A549 (cell line): ENCODE results near the gene RUVBL1. TPM values are rescaled to one million over a fixed set of nuclear protein-coding genes. Genes with fewer than 3 reads are reported as not detected.

ENCODE experiments used
- ATAC-seq, 2 experiments: fragments of 200-7000 bp in 1 of 2; fragments of >200 bp in 1 of 2; cut with Nextera tagmentation in 1 of 2; cut with Tn5 transposase in 1 of 2; 3 replicates each; pipeline versions ENCODE4 v1.8.0 to v1.9.1; 2018 to 2020; ENCODE audit warnings: mild to moderate bottlenecking in 1 of 2, moderate library complexity in 1 of 2
- CTCF ChIA-PET: fragments of 300-600 bp; sonication (Branson Sonifier 250); formaldehyde crosslinking; extraction: SDS; loops from one replicate; lab custom pipeline; 2021; ENCODE audit warnings: antibody characterized with exemption, inconsistent platforms; lab: Yijun Ruan, JAX
- POLR2A ChIA-PET: fragments of 350-600 bp; formaldehyde crosslinking; extraction: SDS; loops from one replicate; lab custom pipeline; 2021; ENCODE audit warnings: antibody characterized with exemption, inconsistent platforms; lab: Yijun Ruan, JAX
- DNase-seq, 2 experiments: peaks; one replicate each; pipeline versions ENCODE4 v3.0.0 to v3.0.0-alpha.2; 2011 to 2016; ENCODE audit warnings: low read depth in 1 of 2, low spot score in 1 of 2
- FAIRE-seq: peaks from 2 replicates; lab custom pipeline; 2011; peaks lifted over from hg19 to GRCh38; lab: Jason Lieb, UNC
- H3K27ac ChIP-seq, 2 experiments: fragments of >200 bp; sonication (Bioruptor Twin); formaldehyde crosslinking; 3 replicates each; pipeline ENCODE4 v1.5.1; 2016 to 2017
- H3K4me1 ChIP-seq: fragments of >200 bp; sonication (Bioruptor Twin); formaldehyde crosslinking; 3 replicates; pipeline ENCODE4 v1.6.1; 2016
- H3K4me2 ChIP-seq: fragments of >200 bp; sonication (Bioruptor Twin); formaldehyde crosslinking; 3 replicates; pipeline ENCODE4 v1.6.1; 2016
- H3K4me3 ChIP-seq: fragments of >200 bp; sonication (Bioruptor Twin); formaldehyde crosslinking; 3 replicates; pipeline ENCODE4 v1.5.1; 2016
- H3K9me3 ChIP-seq: fragments of >200 bp; sonication (Bioruptor Twin); formaldehyde crosslinking; 3 replicates; pipeline ENCODE4 v1.6.1; 2016
- BHLHE40 ChIP-seq: IDR thresholded peaks from 2 replicates; pipeline ENCODE4 v1.6.1; 2012; ENCODE audit warnings: low read depth, low read length, inconsistent platforms
- EHMT2 ChIP-seq: fragments of 200-600 bp; sonication (generic); IDR thresholded peaks from 2 replicates; pipeline ENCODE4 v1.6.1; 2016; ENCODE audit warnings: antibody characterized with exemption, low read depth, mild to moderate bottlenecking, moderate library complexity
- EP300 ChIP-seq, 2 experiments: fragments of >200 bp; sonication (Bioruptor Twin); formaldehyde crosslinking; IDR thresholded peaks; 2 replicates in 1 of 2; 3 replicates in 1 of 2; pipeline ENCODE4 v1.6.1; 2016 to 2017
- ESRRA ChIP-seq: fragments of 150-350 bp; IDR thresholded peaks from 2 replicates; pipeline ENCODE4 v1.6.1; 2014; ENCODE audit warnings: mild to moderate bottlenecking, low read length, borderline replicate concordance
- FOSL2 ChIP-seq, 2 experiments: fragments of 450-650 bp in 1 of 2; fragments of >200 bp in 1 of 2; sonication (Bioruptor Twin) in 1 of 2; formaldehyde crosslinking; IDR thresholded peaks; 2 replicates each; pipeline versions ENCODE4 v1.5.0 to v1.6.1; 2016 to 2020; ENCODE audit warnings: mild to moderate bottlenecking in 1 of 2, moderate library complexity in 1 of 2
- HDAC2 ChIP-seq: fragments of 200-600 bp; sonication (generic); IDR thresholded peaks from 2 replicates; pipeline ENCODE4 v1.6.1; 2016
- HEYL ChIP-seq: fragments of 250-450 bp; sonication (Bioruptor Pico); IDR thresholded peaks from 2 replicates; pipeline ENCODE4 v1.8.0; 2021; ENCODE audit warnings: mild to moderate bottlenecking, moderate library complexity
- HOXA7 ChIP-seq: fragments of 250-450 bp; sonication (Bioruptor Pico); IDR thresholded peaks from 2 replicates; pipeline ENCODE4 v1.5.0; 2020; ENCODE audit warnings: mild to moderate bottlenecking, moderate library complexity
- HOXB13 ChIP-seq: fragments of 250-450 bp; sonication (Bioruptor Pico); IDR thresholded peaks from 2 replicates; pipeline ENCODE4 v1.5.0; 2020; ENCODE audit warnings: low read depth, mild to moderate bottlenecking, moderate library complexity
- HOXB5 ChIP-seq: fragments of 250-450 bp; sonication (Bioruptor Pico); IDR thresholded peaks from 2 replicates; pipeline ENCODE4 v1.5.0; 2020; ENCODE audit warnings: mild to moderate bottlenecking, moderate library complexity
- JUN ChIP-seq, 2 experiments: fragments of >200 bp; sonication (Bioruptor Twin); formaldehyde crosslinking; IDR thresholded peaks; 2 replicates in 1 of 2; 3 replicates in 1 of 2; pipeline ENCODE4 v1.6.1; 2016 to 2017
- KDM5A ChIP-seq: fragments of 200-600 bp; sonication (generic); IDR thresholded peaks from 2 replicates; pipeline ENCODE4 v1.6.1; 2016; ENCODE audit warnings: antibody characterized with exemption, mild to moderate bottlenecking
- MYC ChIP-seq: IDR thresholded peaks from 2 replicates; pipeline ENCODE4 v1.6.1; 2012; ENCODE audit warnings: mild to moderate bottlenecking, inconsistent platforms, low read length, improper control_type of control experiment, borderline replicate concordance
- NFE2L2 ChIP-seq: fragments of 150-350 bp; conservative IDR thresholded peaks from 2 replicates; pipeline ENCODE4 v1.6.1; 2014; ENCODE audit warnings: low read length
- PHF8 ChIP-seq: fragments of 200-600 bp; sonication (generic); IDR thresholded peaks from 2 replicates; pipeline ENCODE4 v1.6.1; 2016; ENCODE audit warnings: low read depth, mild to moderate bottlenecking, antibody characterized with exemption, moderate library complexity, borderline replicate concordance
- POLR2A ChIP-seq: IDR thresholded peaks from 2 replicates; pipeline ENCODE4 v1.6.1; 2012; ENCODE audit warnings: mild to moderate bottlenecking, low read length
- POLR2AphosphoS2 ChIP-seq: conservative IDR thresholded peaks from 2 replicates; pipeline ENCODE4 v1.6.1; 2012; ENCODE audit warnings: low read length, improper control_type of control experiment, inconsistent platforms
- RCOR1 ChIP-seq: fragments of 150-350 bp; IDR thresholded peaks from 2 replicates; pipeline ENCODE4 v1.6.1; 2014; ENCODE audit warnings: antibody characterized with exemption, low read length, low read depth
- RFX5 ChIP-seq: fragments of 450-650 bp; IDR thresholded peaks from 2 replicates; pipeline ENCODE4 v1.7.1; 2014; ENCODE audit warnings: antibody characterized with exemption, mild to moderate bottlenecking, moderate library complexity
- ZFP36 ChIP-seq: fragments of 450-650 bp; IDR thresholded peaks from 2 replicates; pipeline ENCODE4 v1.6.1; 2014; ENCODE audit warnings: borderline replicate concordance; ENCODE audit not compliant: partially characterized antibody
- ZNF302 ChIP-seq: fragments of 250-450 bp; sonication (Bioruptor Pico); IDR thresholded peaks from 2 replicates; pipeline ENCODE4 v1.9.0; 2021; ENCODE audit warnings: inconsistent platforms, mild to moderate bottlenecking, moderate library complexity
- ZSCAN20 ChIP-seq: fragments of 250-450 bp; sonication (Bioruptor Pico); IDR thresholded peaks from 2 replicates; pipeline ENCODE4 v1.8.0; 2022; ENCODE audit warnings: mild to moderate bottlenecking, moderate library complexity
- WGBS: methylation state at CpG from one replicate; pipeline ENCODE4 v1.1.6; 2017; ENCODE audit errors: missing lambda C conversion rate; 5-methylcytosine and 5-hydroxymethylcytosine counted together
- polyA plus RNA-seq, 4 experiments: library from polyadenylated mRNA; depleted of rRNA in 3 of 4; stranded (reverse); fragments of >200 nt; fragmentation: RNase III in 1 of 4; extraction: RNeasy Plus Mini Kit Qiagen cat#74134 plus additional on column Dnase treatment in 1 of 4; gene quantifications; 2 replicates in 3 of 4; 3 replicates in 1 of 4; pipeline ENCODE4 v1.2.3, GENCODE V29; 2011 to 2017
- TF ChIP-seq, protein P1 (sequence below): IDR thresholded peaks from 2 replicates; pipeline ENCODE4 v1.6.1; 2012; ENCODE audit warnings: low read depth, borderline replicate concordance
- TF ChIP-seq, protein P2 (sequence below): IDR thresholded peaks from 2 replicates; pipeline ENCODE4 v1.6.1; 2012
- TF ChIP-seq, protein P3 (sequence below): fragments of 450-650 bp; IDR thresholded peaks from 2 replicates; pipeline ENCODE4 v1.6.1; 2014; ENCODE audit warnings: antibody characterized with exemption
- TF ChIP-seq, protein P4 (sequence below): fragments of 250-450 bp; sonication (Bioruptor Pico); IDR thresholded peaks from 2 replicates; pipeline ENCODE4 v1.5.0; 2020; ENCODE audit warnings: low read depth, mild to moderate bottlenecking, moderate library complexity
- TF ChIP-seq, protein P5 (sequence below): IDR thresholded peaks from 2 replicates; pipeline ENCODE4 v1.6.1; 2012

RUVBL1 gene
- polyA plus RNA-seq, 2 of the 4 experiments (the other 2 are of a cell fraction), result 105 to 144 TPM

DNA sequence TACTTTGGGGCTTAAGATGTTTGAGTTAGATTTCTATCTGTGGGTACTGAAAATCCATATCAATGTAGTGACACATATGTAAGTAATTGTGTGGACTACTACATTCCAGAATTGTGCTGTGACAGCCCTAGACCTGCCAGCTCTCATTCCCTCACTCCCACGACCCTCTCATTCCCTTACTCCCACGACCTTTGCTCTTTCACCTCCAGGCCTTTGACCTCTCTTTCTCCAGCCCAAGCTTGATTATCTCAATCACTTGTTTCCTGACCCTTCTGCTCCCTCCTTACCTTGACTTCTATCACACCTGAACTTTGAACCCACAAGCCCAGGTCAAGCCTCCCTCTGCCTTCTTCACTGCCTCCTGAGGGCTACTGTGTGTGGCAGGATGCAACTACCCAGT, 3.6 kb upstream of the RUVBL1 start:
- ATAC-seq (no peak), FAIRE-seq (no peak), DNase-seq (no peak)
- CTCF ChIA-PET, result interaction anchor here (0.5 to 2.3 kb wide), 5 partner anchors 26 to 457 kb away, joined by 3 to 5 read pairs (median 3); no protein-coding TSS in a partner anchor
- Histone ChIP-seq H3K27ac (no peak overlapping the region), H3K4me1 (peaks cover 2% of the 10 kb centered on the region; the same call in 2 of the 3 replicates), H3K9me3 (no peaks in the 10 kb centered on the region), H3K4me3 (no peak overlapping the region), H3K4me2 (no peak overlapping the region)
- TF ChIP-seq RCOR1 (no peak), ESRRA (no peak), HOXA7 (CRISPR knock-in tag) (no peak), PHF8 (no peak)
- POLR2A ChIA-PET, result no interaction called here
- 10% methylated on average over 2 of the region's 2 CpGs for WGBS

DNA sequence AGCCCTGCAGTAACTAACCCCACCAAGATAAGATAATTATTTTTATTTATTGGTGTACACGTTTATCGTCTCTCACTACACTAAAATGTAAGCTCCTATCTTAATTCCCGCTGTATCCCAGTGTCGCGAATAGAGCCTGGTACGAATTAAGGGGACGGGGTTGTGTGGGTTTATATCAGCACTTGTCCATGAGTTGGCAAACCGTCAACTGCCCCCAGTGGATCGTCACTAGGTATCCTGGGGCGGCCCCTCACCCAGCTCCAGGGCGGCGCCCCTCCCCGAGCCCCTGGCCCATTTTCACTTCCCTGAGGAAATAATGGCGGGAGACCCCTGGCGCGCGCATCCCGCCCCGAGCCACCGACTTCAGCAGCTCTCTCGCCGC, 465 bp downstream of the RUVBL1 start:
- TF ChIP-seq NFE2L2, result no peak
- TF ChIP-seq HOXB13 (CRISPR knock-in tag), result no peak
- TF ChIP-seq, protein P1, sequence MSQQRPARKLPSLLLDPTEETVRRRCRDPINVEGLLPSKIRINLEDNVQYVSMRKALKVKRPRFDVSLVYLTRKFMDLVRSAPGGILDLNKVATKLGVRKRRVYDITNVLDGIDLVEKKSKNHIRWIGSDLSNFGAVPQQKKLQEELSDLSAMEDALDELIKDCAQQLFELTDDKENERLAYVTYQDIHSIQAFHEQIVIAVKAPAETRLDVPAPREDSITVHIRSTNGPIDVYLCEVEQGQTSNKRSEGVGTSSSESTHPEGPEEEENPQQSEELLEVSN, result no peak
- TF ChIP-seq, protein P2, sequence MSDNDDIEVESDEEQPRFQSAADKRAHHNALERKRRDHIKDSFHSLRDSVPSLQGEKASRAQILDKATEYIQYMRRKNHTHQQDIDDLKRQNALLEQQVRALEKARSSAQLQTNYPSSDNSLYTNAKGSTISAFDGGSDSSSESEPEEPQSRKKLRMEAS, result no peak
- TF ChIP-seq PHF8, result no peak
- no peak for TF ChIP-seq KDM5A
- no peak for TF ChIP-seq BHLHE40
- TF ChIP-seq, protein P3, sequence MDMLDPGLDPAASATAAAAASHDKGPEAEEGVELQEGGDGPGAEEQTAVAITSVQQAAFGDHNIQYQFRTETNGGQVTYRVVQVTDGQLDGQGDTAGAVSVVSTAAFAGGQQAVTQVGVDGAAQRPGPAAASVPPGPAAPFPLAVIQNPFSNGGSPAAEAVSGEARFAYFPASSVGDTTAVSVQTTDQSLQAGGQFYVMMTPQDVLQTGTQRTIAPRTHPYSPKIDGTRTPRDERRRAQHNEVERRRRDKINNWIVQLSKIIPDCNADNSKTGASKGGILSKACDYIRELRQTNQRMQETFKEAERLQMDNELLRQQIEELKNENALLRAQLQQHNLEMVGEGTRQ, result no peak
- TF ChIP-seq, protein P4, sequence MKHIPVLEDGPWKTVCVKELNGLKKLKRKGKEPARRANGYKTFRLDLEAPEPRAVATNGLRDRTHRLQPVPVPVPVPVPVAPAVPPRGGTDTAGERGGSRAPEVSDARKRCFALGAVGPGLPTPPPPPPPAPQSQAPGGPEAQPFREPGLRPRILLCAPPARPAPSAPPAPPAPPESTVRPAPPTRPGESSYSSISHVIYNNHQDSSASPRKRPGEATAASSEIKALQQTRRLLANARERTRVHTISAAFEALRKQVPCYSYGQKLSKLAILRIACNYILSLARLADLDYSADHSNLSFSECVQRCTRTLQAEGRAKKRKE (CRISPR knock-in tag), result no peak
- no peak for TF ChIP-seq HEYL (CRISPR knock-in tag)
- TF ChIP-seq ZFP36, result no peak
- TF ChIP-seq HDAC2, result no peak
- no peak for TF ChIP-seq ZNF302 (CRISPR knock-in tag)
- no peak for TF ChIP-seq MYC
- TF ChIP-seq RFX5, result no peak
- TF ChIP-seq HOXB5, result no peak
- TF ChIP-seq JUN (IDR thresholded peaks at IDR 0.05), result no peak
- no peak for TF ChIP-seq FOSL2 (IDR thresholded peaks at IDR 0.05)
- no peak for TF ChIP-seq FOSL2 (CRISPR knock-in tag; IDR thresholded peaks at IDR 0.05)
- TF ChIP-seq EP300 (IDR thresholded peaks at IDR 0.05), result no peak
- ChIA-PET CTCF (interaction anchor here (1.0 to 2.2 kb wide), 6 partner anchors 10 to 303 kb away, joined by 3 to 18 read pairs (median 4); no protein-coding TSS in a partner anchor), POLR2A (interaction anchor here (1.0 to 2.3 kb wide), 7 partner anchors 9 to 525 kb away, joined by 3 to 21 read pairs (median 5); partner anchors contain the start of gene EEFSEC)
- H3K9me3 ChIP-seq, result no peaks in the 10 kb centered on the region
- peak overlapping the region; percentile 75 for H3K4me2 ChIP-seq
- H3K4me1 ChIP-seq, result peaks cover 7% of the 10 kb centered on the region; the same call in 2 of the 3 replicates
- H3K4me3 ChIP-seq, result peak overlapping the region; percentile 99
- DNase-seq, result no peak
- ATAC-seq, result peak in 1 of 2 experiments; percentile 36; a peak in 3 of 6 replicates
- no peak for FAIRE-seq
- WGBS, result 4% methylated on average over 10 of the region's 22 CpGs
- peak overlapping the region; percentile 90 to 92 for H3K27ac ChIP-seq

DNA sequence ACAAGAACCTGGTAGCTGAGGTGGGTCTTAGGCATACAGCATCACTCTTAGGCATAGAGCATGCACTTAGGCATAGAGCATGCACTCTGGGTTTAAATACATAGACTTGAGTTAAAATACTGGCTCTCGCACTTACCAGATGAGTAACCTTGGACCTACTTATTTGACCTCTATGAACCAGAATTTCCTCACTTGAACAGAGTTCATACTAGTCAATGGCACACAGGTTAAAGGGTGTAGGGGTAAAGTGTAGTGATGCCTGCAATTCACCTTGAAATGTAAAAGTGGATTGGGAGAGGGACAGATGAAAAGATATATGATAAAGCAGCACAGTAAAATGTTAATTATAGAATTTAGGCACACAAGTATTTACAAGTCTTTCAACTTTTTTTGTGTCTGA, 1.6 kb downstream of the RUVBL1 start:
- H3K4me3 ChIP-seq, result peak overlapping the region; percentile 99; the same call in 1 of the 3 replicates
- POLR2A ChIA-PET, result no interaction called here

More for the DNA sequence above, 1.6 kb downstream of the RUVBL1 start:
- peaks cover 7% of the 10 kb centered on the region; the same call in 2 of the 3 replicates for H3K4me1 ChIP-seq
- H3K27ac ChIP-seq, result no peak overlapping the region
- ATAC-seq, result no peak
- 100% methylated on average over 1 of the region's 1 CpG for WGBS
- FAIRE-seq, result no peak
- peak overlapping the region; percentile 75 for H3K4me2 ChIP-seq
- H3K9me3 ChIP-seq, result no peaks in the 10 kb centered on the region
- TF ChIP-seq, protein P5, sequence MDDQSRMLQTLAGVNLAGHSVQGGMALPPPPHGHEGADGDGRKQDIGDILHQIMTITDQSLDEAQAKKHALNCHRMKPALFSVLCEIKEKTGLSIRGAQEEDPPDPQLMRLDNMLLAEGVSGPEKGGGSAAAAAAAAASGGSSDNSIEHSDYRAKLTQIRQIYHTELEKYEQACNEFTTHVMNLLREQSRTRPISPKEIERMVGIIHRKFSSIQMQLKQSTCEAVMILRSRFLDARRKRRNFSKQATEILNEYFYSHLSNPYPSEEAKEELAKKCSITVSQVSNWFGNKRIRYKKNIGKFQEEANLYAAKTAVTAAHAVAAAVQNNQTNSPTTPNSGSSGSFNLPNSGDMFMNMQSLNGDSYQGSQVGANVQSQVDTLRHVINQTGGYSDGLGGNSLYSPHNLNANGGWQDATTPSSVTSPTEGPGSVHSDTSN, result no peak
- TF ChIP-seq POLR2A (no peak), FOSL2 (IDR thresholded peaks at IDR 0.05) (no peak), FOSL2 (CRISPR knock-in tag; IDR thresholded peaks at IDR 0.05) (no peak), EHMT2 (no peak), POLR2AphosphoS2 (no peak), HEYL (CRISPR knock-in tag) (no peak), ZSCAN20 (no peak), MYC (no peak)
- TF ChIP-seq, all 56 proteins: peak for 0
- no peak for DNase-seq
- CTCF ChIA-PET, result interaction anchor here (1.3 kb wide), 2 partner anchors 27 to 52 kb away, joined by 3 read pairs; no protein-coding TSS in a partner anchor
